PC-9 (cell line): ENCODE results near the gene TMIGD1. TPM values are rescaled to one million over a fixed set of nuclear protein-coding genes. Genes with fewer than 3 reads are reported as not detected.

Experiments
- BruUV-seq: library from RNA; stranded (reverse); fragments of 400-500 nt; replicated peaks from 2 replicates; lab custom pipeline; 2021; lab: Mats Ljungman, UMichigan
- CTCF ChIA-PET: fragments of 300-600 bp; sonication (Branson Sonifier 250); formaldehyde crosslinking; loops from one replicate; lab custom pipeline; 2022; ENCODE audit warnings: antibody characterized with exemption; lab: Charles Lee
- POLR2A ChIA-PET: fragments of 300-600 bp; sonication (Branson Sonifier 250); formaldehyde crosslinking; loops from one replicate; lab custom pipeline; 2022; ENCODE audit warnings: antibody characterized with exemption; ENCODE audit not compliant: unreplicated experiment; lab: Charles Lee
- DNase-seq, 2 experiments: peaks; one replicate each; pipeline versions ENCODE4 v3.0.0 to v3.0.0-alpha.2; 2015 to 2022; ENCODE audit warnings: mixed read lengths in 1 of 2
- H2AFZ ChIP-seq: fragments of 200-600 bp; sonication (generic); 2 replicates; pipeline ENCODE4 v1.8.1; 2017; ENCODE audit warnings: antibody characterized with exemption
- H3F3A ChIP-seq: fragments of 200-600 bp; sonication (generic); 2 replicates; pipeline ENCODE4 v1.8.1; 2017; ENCODE audit warnings: antibody characterized with exemption, mild to moderate bottlenecking, low read depth; ENCODE audit not compliant: insufficient read depth
- H3K27ac ChIP-seq: fragments of 200-600 bp; sonication (generic); 2 replicates; pipeline ENCODE4 v1.6.1; 2016; ENCODE audit warnings: mixed run types
- H3K27me3 ChIP-seq: fragments of 200-600 bp; sonication (generic); 2 replicates; pipeline ENCODE4 v1.6.1; 2016; ENCODE audit warnings: low read depth, mixed run types; ENCODE audit not compliant: insufficient read depth
- H3K36me3 ChIP-seq: fragments of 200-600 bp; sonication (generic); 2 replicates; pipeline ENCODE4 v1.6.1; 2016; ENCODE audit warnings: low read depth, mixed run types
- H3K4me1 ChIP-seq: fragments of 200-600 bp; sonication (generic); replicated peaks from 2 replicates; pipeline ENCODE4 v1.6.1; 2016; ENCODE audit warnings: mixed run types; ENCODE audit not compliant: insufficient read depth
- H3K4me2 ChIP-seq: fragments of 200-600 bp; sonication (generic); 2 replicates; pipeline ENCODE4 v1.6.1; 2017; ENCODE audit warnings: mixed run types
- H3K4me3 ChIP-seq: fragments of 200-600 bp; sonication (generic); 2 replicates; pipeline ENCODE4 v1.6.1; 2016; ENCODE audit warnings: mixed run types
- H3K79me2 ChIP-seq: fragments of 200-600 bp; sonication (generic); 2 replicates; pipeline ENCODE4 v1.6.1; 2017; ENCODE audit warnings: low read depth, mixed run types
- H3K9me2 ChIP-seq: fragments of 200-600 bp; sonication (generic); 2 replicates; pipeline ENCODE4 v1.8.1; 2017; ENCODE audit warnings: mild to moderate bottlenecking; ENCODE audit not compliant: insufficient read depth
- H3K9me3 ChIP-seq: fragments of 200-600 bp; sonication (generic); 2 replicates; pipeline ENCODE4 v1.8.1; 2016; ENCODE audit warnings: low read depth; ENCODE audit not compliant: insufficient read depth
- H4K20me1 ChIP-seq: fragments of 200-600 bp; sonication (generic); 2 replicates; pipeline ENCODE4 v1.8.1; 2017; ENCODE audit not compliant: insufficient read depth
- EZH2 ChIP-seq: fragments of 200-600 bp; sonication (generic); IDR thresholded peaks from 2 replicates; pipeline ENCODE4 v1.8.0; 2017; ENCODE audit warnings: antibody characterized with exemption, low read depth
- intact Hi-C: fragments of 100-400 bp; cut with micrococcal nuclease; formaldehyde crosslinking; loops from one replicate; pipeline ENCODE4 v1.10.0; 2022; ENCODE audit not compliant: unreplicated experiment
- total RNA-seq: library from RNA; stranded (reverse); gene quantifications from 2 replicates; pipeline ENCODE4 v1.2.3, GENCODE V29; 2021
- TF ChIP-seq, protein P1 (sequence below): fragments of 200-600 bp; sonication (generic); conservative IDR thresholded peaks from 2 replicates; pipeline ENCODE4 v1.6.1; 2017; ENCODE audit warnings: mixed run types, antibody characterized with exemption, mild to moderate bottlenecking, moderate library complexity

Gene TMIGD1
- total RNA-seq, 1 experiment from 2014 or later = not detected

GRCh38 chr17:30304778-30305177, 29.1 kb downstream of the TMIGD1 start:
- Histone ChIP-seq H3K4me1 (peaks cover 6% of the 10 kb centered on the region), H3K27me3 (no peaks in the 10 kb centered on the region), H3K79me2 (no peaks in the 10 kb centered on the region), H3K4me3 (no peak overlapping the region), H3K36me3 (no peaks in the 10 kb centered on the region), H3K9me2 (no peaks in the 10 kb centered on the region), H3K4me2 (no peak overlapping the region), H2AFZ (no peak overlapping the region), H4K20me1 (no peaks in the 10 kb centered on the region), H3K27ac (no peak overlapping the region), H3F3A (no peaks in the 10 kb centered on the region), H3K9me3 (peaks cover 7% of the 10 kb centered on the region; the same call in 1 of the 2 replicates)
- BruUV-seq = no TSS peak
- ChIA-PET CTCF (no interaction called here), POLR2A (no interaction called here)
- intact Hi-C loops = no loop called here
- TF ChIP-seq, protein P1, sequence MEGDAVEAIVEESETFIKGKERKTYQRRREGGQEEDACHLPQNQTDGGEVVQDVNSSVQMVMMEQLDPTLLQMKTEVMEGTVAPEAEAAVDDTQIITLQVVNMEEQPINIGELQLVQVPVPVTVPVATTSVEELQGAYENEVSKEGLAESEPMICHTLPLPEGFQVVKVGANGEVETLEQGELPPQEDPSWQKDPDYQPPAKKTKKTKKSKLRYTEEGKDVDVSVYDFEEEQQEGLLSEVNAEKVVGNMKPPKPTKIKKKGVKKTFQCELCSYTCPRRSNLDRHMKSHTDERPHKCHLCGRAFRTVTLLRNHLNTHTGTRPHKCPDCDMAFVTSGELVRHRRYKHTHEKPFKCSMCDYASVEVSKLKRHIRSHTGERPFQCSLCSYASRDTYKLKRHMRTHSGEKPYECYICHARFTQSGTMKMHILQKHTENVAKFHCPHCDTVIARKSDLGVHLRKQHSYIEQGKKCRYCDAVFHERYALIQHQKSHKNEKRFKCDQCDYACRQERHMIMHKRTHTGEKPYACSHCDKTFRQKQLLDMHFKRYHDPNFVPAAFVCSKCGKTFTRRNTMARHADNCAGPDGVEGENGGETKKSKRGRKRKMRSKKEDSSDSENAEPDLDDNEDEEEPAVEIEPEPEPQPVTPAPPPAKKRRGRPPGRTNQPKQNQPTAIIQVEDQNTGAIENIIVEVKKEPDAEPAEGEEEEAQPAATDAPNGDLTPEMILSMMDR = no peak
- no peak for DNase-seq

DNA sequence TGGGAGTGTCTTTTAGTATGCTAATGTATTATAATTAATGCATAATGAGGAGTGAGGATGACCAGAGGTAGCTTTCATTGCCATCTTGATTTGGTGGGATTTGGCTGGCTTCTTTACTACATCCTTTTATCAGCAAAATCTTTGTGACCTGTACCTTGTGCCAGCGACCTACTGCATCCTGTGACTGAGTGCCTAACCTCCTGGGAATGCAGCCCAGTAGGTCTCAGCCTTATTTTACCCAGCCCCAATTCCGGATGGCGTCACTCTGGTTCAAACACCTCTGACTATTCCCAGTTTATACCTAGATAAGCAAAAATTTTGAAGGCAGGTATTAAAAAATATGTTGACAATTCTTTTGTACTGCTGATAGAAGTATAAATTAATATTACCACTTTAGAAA, 31.6 kb downstream of the TMIGD1 start:
- DNase-seq = peak in 1 of 2 experiments; percentile 65
- BruUV-seq = no TSS peak
- H3K27me3 ChIP-seq = no peaks in the 10 kb centered on the region

DNA sequence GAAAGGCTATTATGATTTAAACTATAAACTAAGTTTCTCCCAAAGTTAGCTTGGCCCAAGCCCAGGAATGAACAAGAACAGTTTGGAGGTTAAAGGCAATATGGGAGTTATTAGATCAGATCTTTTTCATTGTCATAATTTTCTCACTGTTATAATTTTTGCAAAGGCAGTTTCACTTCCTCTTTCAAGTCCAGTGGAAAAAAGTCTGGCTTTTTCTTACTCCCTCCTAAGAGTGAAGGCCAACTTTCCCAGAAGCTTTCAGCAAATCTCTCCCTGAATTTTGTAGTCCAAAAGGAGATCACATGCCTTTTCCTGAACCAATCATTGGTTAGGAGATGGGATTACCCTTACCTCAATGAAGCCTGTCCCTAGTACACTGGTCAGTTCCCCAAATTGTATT, 33.0 kb downstream of the TMIGD1 start:
- Histone ChIP-seq H3K27me3 (no peaks in the 10 kb centered on the region), H3K79me2 (no peaks in the 10 kb centered on the region), H3F3A (no peaks in the 10 kb centered on the region), H2AFZ (no peak overlapping the region), H3K9me2 (no peaks in the 10 kb centered on the region), H3K9me3 (peaks cover 7% of the 10 kb centered on the region; the same call in 1 of the 2 replicates), H3K4me1 (peaks cover 6% of the 10 kb centered on the region), H3K4me2 (no peak overlapping the region), H4K20me1 (no peaks in the 10 kb centered on the region), H3K27ac (no peak overlapping the region), H3K36me3 (no peaks in the 10 kb centered on the region), H3K4me3 (no peak overlapping the region)
- ChIA-PET CTCF (no interaction called here), POLR2A (no interaction called here)
- no peak for DNase-seq
- intact Hi-C loops = no loop called here
- no TSS peak for BruUV-seq
- no peak for TF ChIP-seq EZH2
- TF ChIP-seq, protein P1 = no peak

More for the DNA sequence above, 31.6 kb downstream of the TMIGD1 start:
- no peaks in the 10 kb centered on the region for H4K20me1 ChIP-seq
- no peaks in the 10 kb centered on the region for H3K79me2 ChIP-seq
- no peak overlapping the region for H3K4me2 ChIP-seq
- H3K4me1 ChIP-seq = peaks cover 6% of the 10 kb centered on the region
- no peaks in the 10 kb centered on the region for H3F3A ChIP-seq
- POLR2A ChIA-PET = no interaction called here
- no peaks in the 10 kb centered on the region for H3K9me2 ChIP-seq
- intact Hi-C loops = no loop called here
- TF ChIP-seq EZH2 = no peak
- TF ChIP-seq, protein P1 = no peak
- H3K36me3 ChIP-seq = no peaks in the 10 kb centered on the region
- H3K27ac ChIP-seq = no peak overlapping the region
- H3K9me3 ChIP-seq = peaks cover 7% of the 10 kb centered on the region; the same call in 1 of the 2 replicates
- H3K4me3 ChIP-seq = no peak overlapping the region
- CTCF ChIA-PET = no interaction called here
- no peak overlapping the region for H2AFZ ChIP-seq
